H1 (cell line): ENCODE results near the gene MMAB. TPM values are rescaled to one million over a fixed set of nuclear protein-coding genes. Genes with fewer than 3 reads are reported as not detected.

ENCODE experiments used
- CTCF ChIA-PET: fragments of 300-600 bp; sonication (Branson Sonifier 250); formaldehyde crosslinking; loops from one replicate; lab custom pipeline; 2021; ENCODE audit not compliant: partially characterized antibody; lab: Charles Lee
- POLR2A ChIA-PET: fragments of 300-600 bp; sonication (Branson Sonifier 250); formaldehyde crosslinking; loops from one replicate; lab custom pipeline; 2021; ENCODE audit warnings: inconsistent platforms; ENCODE audit not compliant: partially characterized antibody; lab: Charles Lee
- DNase-seq, 2 experiments: peaks; one replicate each; pipeline versions ENCODE4 v3.0.0 to v3.0.0-alpha.2; 2010 to 2022; ENCODE audit warnings: low spot score in 2 of 2, low read depth in 1 of 2, mixed read lengths in 1 of 2
- FAIRE-seq: peaks from 2 replicates; lab custom pipeline; 2011; peaks lifted over from hg19 to GRCh38; lab: Jason Lieb, UNC
- H2AFZ ChIP-seq: 2 replicates; pipeline ENCODE4 v1.8.1; 2012; ENCODE audit warnings: low read length, inconsistent platforms
- H2AK5ac ChIP-seq: 2 replicates; pipeline ENCODE4 v1.6.1; 2013; ENCODE audit warnings: low read depth, low read length
- H2BK120ac ChIP-seq: replicated peaks from 2 replicates; pipeline ENCODE3; 2013; ENCODE audit warnings: low read depth, low read length, inconsistent platforms
- H2BK12ac ChIP-seq: 2 replicates; pipeline ENCODE4 v1.6.1; 2013; ENCODE audit warnings: low read depth, low read length
- H2BK15ac ChIP-seq: 2 replicates; pipeline ENCODE4 v1.6.1; 2013; ENCODE audit warnings: low read length
- H2BK20ac ChIP-seq: 2 replicates; pipeline ENCODE4 v1.6.1; 2013; ENCODE audit warnings: low read length
- H2BK5ac ChIP-seq: 2 replicates; pipeline ENCODE4 v1.6.1; 2013; ENCODE audit warnings: low read depth, low read length
- H3K14ac ChIP-seq: 2 replicates; pipeline ENCODE4 v1.6.1; 2013; ENCODE audit warnings: inconsistent platforms; ENCODE audit not compliant: insufficient read length
- H3K18ac ChIP-seq: 2 replicates; pipeline ENCODE4 v1.6.1; 2013; ENCODE audit warnings: low read length; ENCODE audit errors: extremely low read depth
- H3K23ac ChIP-seq: 2 replicates; pipeline ENCODE4 v1.6.1; 2013; ENCODE audit warnings: inconsistent platforms; ENCODE audit not compliant: insufficient read length
- H3K23me2 ChIP-seq: 2 replicates; pipeline ENCODE4 v1.6.1; 2013; ENCODE audit warnings: low read depth, low read length
- H3K27ac ChIP-seq: 2 replicates; pipeline ENCODE4 v1.6.1; 2011; ENCODE audit warnings: low read depth, low read length, inconsistent platforms
- H3K27me3 ChIP-seq, 4 experiments: replicated peaks in 1 of 4; 1 replicate in 1 of 4; 2 replicates in 3 of 4; pipeline versions ENCODE4 v1.6.1 to v1.8.1; 2011 to 2013; ENCODE audit warnings: low read length in 3 of 4, mild to moderate bottlenecking in 3 of 4, inconsistent platforms in 2 of 4, mixed read lengths in 2 of 4, moderate library complexity in 1 of 4; ENCODE audit not compliant: control insufficient read depth in 3 of 4, insufficient read depth in 3 of 4; ENCODE audit errors: extremely low read depth in 1 of 4
- H3K36me3 ChIP-seq, 4 experiments: 2 replicates each; pipeline versions ENCODE4 v1.6.1 to v1.8.1; 2011 to 2013; ENCODE audit warnings: mild to moderate bottlenecking in 4 of 4, low read length in 3 of 4, moderate library complexity in 2 of 4, control low read depth in 1 of 4, inconsistent platforms in 1 of 4; ENCODE audit not compliant: insufficient read depth in 4 of 4, control insufficient read depth in 2 of 4
- H3K4ac ChIP-seq: replicated peaks from 2 replicates; pipeline ENCODE3; 2013; ENCODE audit warnings: low read length, low read depth, mixed read lengths, inconsistent platforms; ENCODE audit not compliant: insufficient read length
- H3K4me1 ChIP-seq, 4 experiments: replicated peaks in 1 of 4; 1 replicate in 1 of 4; 2 replicates in 3 of 4; pipeline versions ENCODE4 v1.6.1 to v1.8.1; 2011 to 2013; ENCODE audit warnings: low read length in 3 of 4, inconsistent platforms in 2 of 4, mixed read lengths in 1 of 4; ENCODE audit not compliant: insufficient read depth in 4 of 4, control insufficient read depth in 3 of 4
- H3K4me2 ChIP-seq, 2 experiments: 2 replicates each; pipeline versions ENCODE4 v1.6.1 to v1.8.1; 2011 to 2013; ENCODE audit warnings: low read depth in 2 of 2, low read length in 2 of 2, control low read depth in 1 of 2, inconsistent platforms in 1 of 2, mild to moderate bottlenecking in 1 of 2; ENCODE audit not compliant: insufficient read depth in 1 of 2
- H3K4me3 ChIP-seq, 4 experiments: fragments of 200-600, 300-600 bp in 1 of 4; sonication (generic), shearing (Covaris generic), sonication (Bioruptor Twin) in 1 of 4; 2 replicates each; pipeline versions ENCODE4 v1.5.1 to v1.8.1; 2011 to 2016; ENCODE audit warnings: low read length in 4 of 4, low read depth in 3 of 4, control low read depth in 2 of 4, inconsistent platforms in 2 of 4, mild to moderate bottlenecking in 2 of 4, mixed read lengths in 1 of 4, moderate library complexity in 1 of 4; ENCODE audit not compliant: insufficient read depth in 2 of 4; ENCODE audit errors: extremely low read depth in 1 of 4
- H3K56ac ChIP-seq: replicated peaks from 2 replicates; pipeline ENCODE3; 2013; ENCODE audit warnings: low read depth, mild to moderate bottlenecking, mixed read lengths, low read length, inconsistent platforms; ENCODE audit not compliant: insufficient read length
- H3K79me1 ChIP-seq: 2 replicates; pipeline ENCODE4 v1.6.1; 2013; ENCODE audit warnings: low read depth, low read length, control low read depth
- H3K79me2 ChIP-seq, 2 experiments: 2 replicates each; pipeline versions ENCODE4 v1.6.1 to v1.8.1; 2012 to 2013; ENCODE audit warnings: low read length in 2 of 2, mild to moderate bottlenecking in 2 of 2, inconsistent platforms in 1 of 2; ENCODE audit not compliant: insufficient read depth in 2 of 2, control insufficient read depth in 1 of 2
- H3K9ac ChIP-seq, 4 experiments: replicated peaks in 1 of 4; 1 replicate in 1 of 4; 2 replicates in 3 of 4; pipeline versions ENCODE4 v1.6.1 to v1.8.1; 2011 to 2013; ENCODE audit warnings: low read depth in 3 of 4, low read length in 3 of 4, control low read depth in 2 of 4, mild to moderate bottlenecking in 2 of 4, moderate library complexity in 2 of 4, inconsistent platforms in 1 of 4; ENCODE audit errors: extremely low read depth in 1 of 4
- H3K9me3 ChIP-seq, 2 experiments: 2 replicates each; pipeline versions ENCODE4 v1.6.1 to v1.8.1; 2012 to 2013; ENCODE audit warnings: mild to moderate bottlenecking in 2 of 2, moderate library complexity in 2 of 2, control low read depth in 1 of 2, inconsistent platforms in 1 of 2, low read depth in 1 of 2, low read length in 1 of 2, mixed read lengths in 1 of 2; ENCODE audit not compliant: insufficient read depth in 2 of 2
- H4K20me1 ChIP-seq, 2 experiments: replicated peaks in 1 of 2; 2 replicates each; pipeline versions ENCODE3 to v1.8.1; 2011 to 2013; ENCODE audit warnings: inconsistent platforms in 2 of 2, low read length in 2 of 2, mild to moderate bottlenecking in 1 of 2; ENCODE audit not compliant: insufficient read depth in 2 of 2, control insufficient read depth in 1 of 2
- H4K5ac ChIP-seq: 2 replicates; pipeline ENCODE4 v1.6.1; 2013; ENCODE audit warnings: low read length, low read depth, mixed read lengths, inconsistent platforms; ENCODE audit not compliant: insufficient read length
- H4K8ac ChIP-seq: 2 replicates; pipeline ENCODE4 v1.8.0; 2013; ENCODE audit warnings: mild to moderate bottlenecking, moderate library complexity, low read length, inconsistent platforms; ENCODE audit not compliant: insufficient read depth; ENCODE audit errors: extremely low read depth
- H4K91ac ChIP-seq: replicated peaks from 2 replicates; pipeline ENCODE3; 2013; ENCODE audit warnings: low read length, mixed read lengths, inconsistent platforms; ENCODE audit not compliant: insufficient read length
- ASH2L ChIP-seq: fragments of 200-600, 300-600 bp; sonication (generic); IDR thresholded peaks from one replicate; pipeline ENCODE4 v1.7.1; 2017; ENCODE audit warnings: low read length
- CHD2 ChIP-seq: IDR thresholded peaks from 2 replicates; pipeline ENCODE4 v1.6.1; 2012; ENCODE audit warnings: low read length, improper control_type of control experiment
- JUND ChIP-seq: IDR thresholded peaks from 2 replicates; pipeline ENCODE4 v1.6.1; 2011; ENCODE audit warnings: mild to moderate bottlenecking, improper control_type of control experiment, low read length
- SIN3A ChIP-seq, 2 experiments: IDR thresholded peaks in 1 of 2; conservative IDR thresholded peaks in 1 of 2; 2 replicates each; pipeline ENCODE4 v1.6.1; 2011 to 2012; ENCODE audit warnings: low read length in 2 of 2, improper control_type of control experiment in 1 of 2, low read depth in 1 of 2, mild to moderate bottlenecking in 1 of 2
- SP1 ChIP-seq: IDR thresholded peaks from 2 replicates; pipeline ENCODE4 v1.6.1; 2011; ENCODE audit warnings: low read depth, low read length
- SP4 ChIP-seq: IDR thresholded peaks from 2 replicates; pipeline ENCODE4 v1.6.1; 2012; ENCODE audit warnings: low read length, inconsistent platforms
- WGBS, 2 experiments: shearing (Covaris generic) in 1 of 2; methylation state at CpG; one replicate each; pipeline versions ENCODE4 v1.1.6 to v1.1.7; 2013 to 2015; ENCODE audit warnings: low lambda C conversion rate in 2 of 2, mixed read lengths in 2 of 2, inconsistent platforms in 1 of 2, low coverage in 1 of 2, missing lambda C conversion rate in 1 of 2; ENCODE audit not compliant: insufficient replicate concordance in 2 of 2, insufficient coverage in 1 of 2, insufficient read length in 1 of 2; ENCODE audit errors: extremely low coverage in 1 of 2, missing lambda C conversion rate in 1 of 2; 5-methylcytosine and 5-hydroxymethylcytosine counted together
- polyA plus RNA-seq, 7 experiments: library from polyadenylated mRNA; depleted of rRNA in 3 of 7; stranded (reverse) in 5 of 7; unstranded in 2 of 7; fragments of >200 nt in 5 of 7; fragments of 200-250 nt in 2 of 7; gene quantifications; 1 replicate in 5 of 7; 2 replicates in 1 of 7; 4 replicates in 1 of 7; pipeline versions ENCODE4 v1.2.1 to v1.2.3, GENCODE V29; 2011 to 2013; ENCODE audit warnings: missing spikeins in 2 of 7, mixed read lengths in 2 of 7
- total RNA-seq: library from RNA; stranded (reverse); fragmentation: NEBNext Ultra II Directional; extraction: Animal tissue kit (Norgen Biotek cat#: 25700); gene quantifications from 2 replicates; pipeline ENCODE4 v1.2.1, GENCODE V29; 2021

Gene MMAB
- total and polyA plus RNA-seq, 2 of the 8 experiments (the other 6 are each of a cell fraction or from before 2014, with no cell fraction given): 12.9 to 18.5 TPM

DNA sequence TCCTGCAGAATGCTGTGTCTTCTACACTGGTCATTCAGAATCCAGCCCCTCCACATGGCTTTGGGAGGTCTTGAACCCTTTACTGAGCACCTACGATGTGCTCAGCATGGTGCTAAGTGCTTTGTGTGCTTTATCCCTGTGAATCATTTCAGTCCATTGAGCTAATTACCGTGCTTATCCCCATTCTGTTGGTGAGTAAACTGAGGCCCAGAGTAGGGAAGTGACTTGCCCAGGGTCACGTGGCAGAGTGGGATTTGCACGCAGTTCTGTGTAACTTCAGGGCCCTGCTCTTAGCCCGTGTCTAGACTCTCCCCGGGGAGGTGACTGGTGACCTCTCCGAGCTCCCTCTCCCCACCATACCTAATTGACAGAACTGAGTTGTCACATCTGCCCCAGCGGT lies 27.7 kb upstream of the MMAB start:
- H3K79me2 ChIP-seq: no peaks in the 10 kb centered on the region
- H3K14ac ChIP-seq: no peak overlapping the region
- H3K27ac ChIP-seq: no peak overlapping the region; the same call in 1 of the 2 replicates
- no peak overlapping the region for H2BK120ac ChIP-seq
- H4K91ac ChIP-seq: no peak overlapping the region
- H2BK15ac ChIP-seq: no peak overlapping the region
- no peak overlapping the region for H2BK20ac ChIP-seq
- H2AFZ ChIP-seq: no peak overlapping the region
- H2AK5ac ChIP-seq: no peak overlapping the region
- H3K56ac ChIP-seq: no peak overlapping the region
- H2BK5ac ChIP-seq: no peak overlapping the region
- H3K79me1 ChIP-seq: no peaks in the 10 kb centered on the region
- H3K23ac ChIP-seq: no peak overlapping the region
- no peak overlapping the region for H3K18ac ChIP-seq
- ChIA-PET POLR2A (no interaction called here), CTCF (interaction anchor here (1.5 to 11.3 kb wide), 5 partner anchors 13 to 173 kb away, joined by 3 to 163 read pairs (median 42); no protein-coding TSS in a partner anchor)
- no peak for DNase-seq
- no peak overlapping the region for H4K5ac ChIP-seq
- peaks cover 0 to 6% (median 0%) of the 10 kb centered on the region in 4 experiments; a peak in 1 of 8 replicates for H3K36me3 ChIP-seq
- FAIRE-seq: no peak
- no peak overlapping the region for H3K4me3 ChIP-seq
- H3K27me3 ChIP-seq: no peaks in the 10 kb centered on the region
- WGBS, 2 experiments: 87% methylated on average over 8 of the region's 8 CpGs; no CpG with 5 or more reads in 1 of the 2 experiments
- H4K20me1 ChIP-seq: peaks cover 0 to 4% of the 10 kb centered on the region in 2 experiments
- no peaks in the 10 kb centered on the region for H3K9me3 ChIP-seq
- peak overlapping the region; percentile 42; the same call in 1 of the 2 replicates for H4K8ac ChIP-seq
- H2BK12ac ChIP-seq: no peak overlapping the region
- H3K4ac ChIP-seq: no peak overlapping the region
- no peak overlapping the region for H3K4me2 ChIP-seq
- H3K4me1 ChIP-seq: peaks cover 0 to 7% (median 2%) of the 10 kb centered on the region in 4 experiments; a peak in 4 of 7 replicates
- TF ChIP-seq SP1: no peak
- TF ChIP-seq ASH2L: no peak
- TF ChIP-seq JUND: no peak
- no peak for TF ChIP-seq SP4
- no peak for TF ChIP-seq SIN3A (conservative IDR thresholded peaks at IDR 0.05 in 1 of 2, IDR thresholded peaks at IDR 0.05 in 1 of 2; ENCODE audit: low read depth in 1 of 2, low read length in 2 of 2)
- TF ChIP-seq CHD2: no peak
- TF ChIP-seq, all 59 proteins: peak for 0
- Histone ChIP-seq H3K23me2 (no peaks in the 10 kb centered on the region), H3K9ac (no peak overlapping the region)
